Anterior cingulate cortex (tissue), 58 donors: ENCODE measurements around the gene KCTD3.

ENCODE experiments used
- DNase-seq, 58 donors: peaks; one replicate each; lab custom pipeline; 2025; lab: John Stamatoyannopoulos, UW

Gene KCTD3

DNA sequence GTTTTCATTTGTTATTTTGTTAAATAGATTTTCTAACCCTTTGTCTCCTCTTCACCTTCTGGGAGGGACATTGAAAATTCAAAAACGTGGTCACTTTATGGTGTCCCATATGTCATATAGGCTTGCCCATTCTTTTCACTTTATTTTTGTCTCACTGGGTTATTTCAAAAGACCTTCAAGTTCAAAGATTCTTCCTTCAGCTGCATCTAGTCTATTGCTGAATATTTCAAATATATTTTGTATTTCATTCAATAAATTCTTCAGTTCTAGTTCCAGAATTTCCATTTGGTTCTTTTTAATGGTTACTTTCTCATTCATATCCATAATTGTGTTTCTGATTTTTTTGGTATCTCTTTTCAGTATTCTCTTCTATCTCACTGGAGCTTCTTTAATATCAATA is 11.6 kb upstream of the KCTD3 start:
- DNase-seq, result no peak

DNA sequence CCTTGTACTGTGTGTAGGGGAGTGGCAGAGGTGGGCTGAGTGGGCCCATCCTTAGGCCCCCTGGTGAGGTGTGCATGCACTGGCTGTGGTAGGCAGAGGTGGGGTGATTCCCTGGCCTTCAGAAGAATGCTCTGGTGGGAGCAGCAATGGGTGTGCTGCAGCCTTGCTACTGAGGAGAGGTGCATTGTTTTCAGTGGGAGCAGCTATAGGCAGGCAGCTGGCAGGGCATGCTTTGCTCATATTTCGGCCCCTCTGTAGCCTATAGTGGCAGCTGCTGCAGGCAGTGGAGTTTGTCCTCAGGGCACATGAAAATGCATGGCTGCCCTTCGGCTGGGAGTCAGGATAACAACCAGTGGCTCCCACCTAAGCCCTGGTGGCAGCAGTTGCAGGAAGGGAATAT is 10.1 kb upstream of the KCTD3 start:
- DNase-seq, result no peak

DNA sequence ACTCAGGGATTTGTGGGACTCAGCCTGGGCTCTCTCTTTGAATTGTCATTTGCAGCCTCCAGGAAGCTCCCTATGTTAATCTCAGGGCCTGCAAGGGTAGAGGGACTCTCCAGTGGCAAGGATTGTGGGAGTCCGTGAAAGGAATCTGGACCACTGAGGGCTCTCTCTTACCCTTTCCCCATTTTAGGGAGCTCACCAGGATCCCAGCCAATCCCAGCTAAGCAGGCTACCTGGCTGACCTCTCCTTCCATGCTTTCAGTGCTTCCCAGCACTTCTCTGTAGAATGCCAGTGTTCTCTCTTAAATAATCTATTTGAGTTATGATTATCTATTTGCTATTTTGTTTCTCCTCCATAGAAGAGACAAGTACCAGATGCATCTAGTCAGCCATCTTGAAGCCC is 9.6 kb upstream of the KCTD3 start:
- no peak for DNase-seq

DNA sequence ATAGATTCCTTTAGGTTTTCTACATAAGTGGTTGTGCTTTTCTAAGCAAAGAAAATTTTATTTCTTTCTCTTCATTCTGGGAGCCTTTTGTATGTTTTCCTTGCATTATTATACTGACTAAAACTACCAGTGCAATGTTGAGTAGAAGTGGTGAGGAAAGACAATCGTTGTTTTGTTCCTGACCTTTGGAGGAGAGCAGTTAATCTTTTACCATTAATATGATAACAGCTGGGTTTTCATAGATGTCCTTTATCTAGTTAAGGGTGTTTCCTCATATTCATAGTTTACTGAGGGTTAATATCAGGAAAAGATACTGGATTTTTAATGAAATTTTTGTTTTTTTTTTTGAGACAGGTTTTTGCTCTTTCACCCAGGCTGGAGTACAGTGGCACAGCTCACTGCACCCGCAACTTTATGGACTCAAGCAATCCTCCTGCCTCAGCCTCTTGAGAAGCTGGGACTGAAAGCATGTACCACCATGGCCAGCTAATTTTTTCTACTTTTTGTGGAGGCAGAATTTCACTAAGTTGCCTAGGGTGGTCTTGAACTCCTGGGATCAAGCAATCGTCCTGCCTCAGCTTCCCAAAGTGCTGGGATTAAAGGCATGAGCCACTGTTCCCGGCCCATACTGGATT is 9.0 kb upstream of the KCTD3 start:
- DNase-seq, result no peak

DNA sequence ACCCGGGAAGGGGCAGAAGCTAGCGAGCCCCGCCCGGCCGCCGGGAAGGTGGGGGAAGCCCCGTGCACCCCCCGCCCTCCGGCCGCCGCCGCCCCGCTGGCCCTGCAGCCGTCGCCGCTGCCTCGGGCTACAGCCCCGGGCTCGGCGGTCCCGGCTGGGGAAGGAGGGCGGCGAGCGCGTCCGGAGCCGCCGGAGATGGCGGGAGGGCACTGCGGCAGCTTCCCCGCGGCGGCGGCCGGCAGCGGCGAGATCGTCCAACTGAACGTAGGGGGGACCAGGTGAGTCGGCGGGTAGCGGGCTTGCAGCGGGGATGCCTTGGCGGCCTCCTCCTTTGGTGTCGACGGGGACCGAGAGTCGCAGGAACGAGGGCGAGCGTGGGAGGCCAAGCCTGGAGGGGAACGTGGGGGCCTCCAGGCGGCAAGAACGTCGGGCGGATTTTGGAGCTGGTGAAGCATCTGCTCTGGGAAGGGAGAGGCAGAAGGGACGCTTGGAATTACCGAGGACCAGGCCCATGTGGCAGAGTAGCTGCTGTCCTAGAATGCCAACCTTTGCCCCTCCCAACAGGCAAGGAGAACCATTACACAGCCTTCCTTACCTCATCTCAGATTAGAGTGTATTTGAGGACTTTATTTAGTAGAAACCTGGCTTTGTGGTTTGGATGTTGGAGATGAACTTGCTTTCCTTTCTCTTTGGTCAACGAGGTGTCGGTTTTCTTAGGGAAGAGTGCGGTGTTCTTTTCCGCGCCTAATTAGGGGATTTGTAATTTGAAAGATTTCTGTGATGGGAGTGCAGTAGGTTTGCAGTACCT is 591 bp downstream of the KCTD3 start:
- peak in 54 of 58 donors; percentile 5 to 79 (median 52) for DNase-seq

DNA sequence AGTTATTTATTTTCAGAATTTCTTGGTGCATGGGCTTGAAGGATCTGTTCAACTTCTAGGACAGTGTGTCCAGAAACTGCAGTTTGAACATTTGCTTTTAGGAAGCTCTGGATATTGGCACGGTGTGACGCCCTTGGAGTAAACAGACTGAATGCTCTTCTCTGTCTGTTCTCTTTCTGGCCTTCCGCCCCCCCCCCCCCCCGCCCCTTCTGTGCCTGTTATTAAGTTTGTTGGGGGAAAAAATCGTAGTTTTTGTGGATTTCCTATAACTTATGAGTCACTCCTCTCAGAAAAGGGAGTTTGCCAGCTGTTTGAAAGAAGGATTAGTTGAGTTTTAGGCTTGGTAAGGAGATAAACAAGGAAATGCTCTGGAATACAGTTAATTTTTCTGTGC is 1.2 kb downstream of the KCTD3 start:
- DNase-seq, result peak in 35 of 58 donors; percentile 2 to 69 (median 26)

DNA sequence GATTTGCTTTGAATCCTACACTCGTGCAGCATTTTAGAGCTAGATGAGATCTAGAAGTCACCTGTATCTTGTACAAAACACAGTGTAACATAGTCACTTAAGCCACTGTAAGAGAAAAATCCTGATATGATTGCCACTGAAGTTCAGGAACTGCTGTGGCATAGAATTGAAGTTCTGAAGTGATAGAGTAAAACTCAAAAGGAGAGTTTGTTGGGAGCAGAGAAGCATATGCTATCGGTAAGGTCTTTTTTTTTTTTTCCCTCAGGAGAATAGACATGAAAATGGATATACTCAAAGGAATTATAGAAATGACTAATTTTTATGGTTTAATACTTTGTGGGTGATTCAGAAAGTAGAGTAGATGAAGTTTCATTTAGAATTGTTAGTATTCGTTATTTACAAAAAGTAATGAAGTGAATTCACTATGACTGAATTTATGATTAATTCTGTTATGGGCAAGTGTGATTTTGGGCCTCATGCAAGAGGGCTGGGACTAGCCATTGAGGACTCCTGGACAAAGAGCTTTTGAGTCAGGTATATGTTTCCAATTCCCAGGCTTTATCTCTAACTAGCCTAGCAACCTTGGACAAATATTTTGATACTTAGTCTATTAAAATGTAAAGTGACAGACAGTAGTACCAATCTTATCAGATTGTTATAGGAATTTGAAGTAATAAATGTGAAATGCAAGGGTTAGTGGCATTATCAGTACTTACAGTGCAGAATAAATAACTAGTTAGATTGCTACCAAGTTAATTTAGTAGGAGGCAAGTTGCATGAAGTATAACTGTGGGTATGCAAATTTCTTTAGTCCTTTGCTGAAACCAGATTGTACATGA is 3.1 kb downstream of the KCTD3 start:
- no peak for DNase-seq

DNA sequence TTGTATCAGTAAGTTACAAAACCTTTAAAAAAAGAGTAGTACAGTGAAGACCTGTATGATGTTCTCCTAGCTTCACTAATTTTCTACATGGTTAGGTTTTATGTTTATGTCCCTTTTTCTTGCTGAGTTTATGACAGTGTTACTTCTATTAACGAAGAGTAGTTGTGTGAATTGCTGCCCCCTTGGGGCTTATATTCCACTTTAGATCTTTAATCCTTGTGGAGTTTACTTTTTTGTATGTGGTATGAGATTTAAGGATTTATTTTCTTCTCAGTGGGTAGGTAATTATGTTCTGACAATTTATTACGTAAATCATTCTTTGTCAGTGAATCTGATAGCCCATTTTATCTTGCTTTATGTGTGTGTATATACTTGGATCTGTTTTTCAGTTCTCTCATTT is 14.8 kb downstream of the KCTD3 start:
- DNase-seq, result no peak

DNA sequence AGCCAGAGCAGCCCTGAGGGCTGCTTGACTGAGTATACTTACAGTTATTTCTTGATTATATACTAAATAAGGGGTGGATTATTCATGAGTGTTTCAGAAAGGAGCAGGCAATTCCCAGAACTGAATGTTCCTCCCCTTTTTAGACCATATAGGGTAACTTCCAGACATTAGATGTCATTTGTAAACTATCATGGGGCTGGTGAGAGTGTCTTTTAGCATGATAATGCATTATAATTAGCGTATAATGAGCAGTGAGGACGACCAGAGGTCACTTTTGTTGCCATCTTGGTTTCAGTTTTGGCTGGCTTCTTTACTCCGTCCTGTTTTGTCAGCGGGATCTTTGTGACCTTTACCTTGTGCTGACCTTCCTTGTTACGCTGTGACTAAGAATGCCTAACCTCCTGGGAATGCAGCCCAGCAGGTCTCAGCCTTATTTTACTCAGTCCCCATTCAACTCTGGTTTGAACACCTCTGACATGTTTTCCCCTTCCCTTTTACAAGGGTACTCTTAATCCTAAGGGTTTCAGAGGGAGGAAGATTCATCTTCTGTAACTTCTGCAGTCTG is 16.2 kb downstream of the KCTD3 start:
- DNase-seq, result no peak

DNA sequence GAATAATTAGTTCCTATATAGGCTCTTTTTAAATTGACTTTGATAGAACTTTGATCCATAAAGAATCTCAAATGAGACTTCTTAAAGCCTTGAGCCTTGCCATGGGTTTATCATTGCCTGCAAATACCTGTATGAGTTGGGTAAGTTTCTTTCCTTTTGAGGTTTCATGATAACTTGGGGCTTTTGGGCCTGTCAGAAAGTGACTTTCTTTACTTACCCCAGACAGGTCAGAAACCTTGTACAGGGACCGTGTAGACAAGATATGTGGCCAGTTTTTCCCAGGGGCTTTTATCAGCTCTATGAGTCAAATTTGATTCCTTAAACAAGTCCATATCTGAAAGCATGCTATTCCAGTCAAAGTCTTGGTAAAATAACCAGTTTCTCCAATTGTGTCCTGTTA is 17.3 kb downstream of the KCTD3 start:
- DNase-seq, result no peak

DNA sequence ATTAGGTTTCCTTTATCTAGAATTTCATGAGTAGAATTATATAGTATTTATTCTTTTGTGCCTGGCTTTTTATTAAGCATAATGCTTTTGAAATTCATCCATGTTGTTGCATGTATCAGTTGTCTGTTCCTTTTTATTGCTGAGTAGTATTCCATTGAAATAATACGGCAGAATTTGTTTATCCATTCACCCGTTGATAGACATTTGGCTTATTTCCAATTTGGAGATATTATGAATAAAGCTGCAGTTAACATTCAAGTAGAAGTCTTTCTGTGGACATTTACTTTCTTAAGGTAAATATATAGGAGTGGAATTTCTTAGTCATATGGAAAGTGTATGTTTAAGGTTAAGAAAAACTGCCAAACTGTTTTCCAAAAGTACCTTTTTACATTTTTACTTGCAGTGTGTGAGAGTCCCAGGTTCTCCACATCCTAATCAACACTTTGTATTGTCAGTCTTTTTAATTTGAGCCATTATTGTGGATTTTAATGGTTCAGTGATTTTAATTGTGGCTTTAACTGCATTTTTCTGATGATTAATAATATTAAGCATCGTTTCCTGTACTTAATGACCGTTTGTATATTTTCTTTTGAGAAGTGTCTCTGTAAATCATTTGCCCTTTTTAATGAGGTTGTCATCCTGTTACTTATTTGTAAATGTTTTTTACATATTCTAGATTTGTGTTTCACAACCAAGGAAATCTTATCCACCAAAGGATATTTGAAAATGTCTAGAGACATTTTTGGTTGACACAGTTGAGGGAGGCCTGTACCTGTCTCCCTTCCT is 22.7 kb downstream of the KCTD3 start:
- no peak for DNase-seq

DNA sequence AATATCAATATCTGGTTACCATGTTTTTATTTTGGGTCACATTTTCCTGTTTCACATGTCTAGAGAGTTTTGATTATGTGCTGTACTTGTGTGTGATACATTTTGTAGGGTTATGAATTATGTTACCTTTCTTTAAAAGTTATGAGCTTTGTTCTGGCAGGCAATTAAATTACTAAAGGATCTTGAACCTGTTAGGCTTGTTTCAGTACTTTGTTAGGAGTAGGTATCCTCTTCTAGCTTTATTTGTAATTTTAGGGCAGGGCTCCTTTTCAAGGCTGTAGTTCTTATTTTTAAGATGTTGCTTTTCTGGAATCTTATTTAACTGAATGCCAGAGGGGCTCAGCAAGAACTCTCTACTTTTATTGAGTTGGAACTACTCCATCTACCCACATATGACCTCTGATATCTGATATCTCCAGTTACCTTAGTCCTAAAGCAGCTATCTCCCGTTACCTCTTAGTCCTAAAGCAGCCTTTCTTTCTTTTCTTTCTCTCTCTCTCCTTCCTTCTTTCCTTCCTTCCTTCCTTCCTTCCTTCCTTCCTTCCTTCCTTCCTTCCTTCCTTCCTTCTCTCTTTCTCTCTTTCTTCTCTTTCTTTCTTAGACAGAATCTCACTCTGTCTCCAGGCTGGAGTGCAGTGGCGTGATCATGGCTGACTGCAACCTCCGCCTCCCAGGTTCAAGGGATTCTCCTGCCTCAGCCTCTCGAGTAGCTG is 23.8 kb downstream of the KCTD3 start:
- no peak for DNase-seq

DNA sequence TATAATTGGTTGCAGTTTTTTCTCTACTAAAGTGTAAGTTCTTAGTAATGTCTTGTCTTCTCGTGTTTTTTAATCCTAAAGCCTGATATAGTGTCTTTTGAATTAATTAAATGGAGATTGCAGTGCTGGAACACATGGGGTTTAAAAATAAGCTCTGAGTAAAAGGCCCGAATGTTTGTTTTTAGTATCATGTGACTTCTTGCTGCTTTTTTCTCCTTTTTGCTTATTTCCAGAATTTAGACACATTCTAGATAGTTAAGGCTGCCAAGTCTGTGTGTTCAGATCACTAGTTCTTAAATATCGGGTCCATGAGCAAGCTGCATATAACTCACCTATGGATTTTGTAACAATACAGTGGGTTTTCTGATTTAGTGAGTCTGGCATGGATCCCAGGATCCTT is 27.5 kb downstream of the KCTD3 start:
- no peak for DNase-seq

DNA sequence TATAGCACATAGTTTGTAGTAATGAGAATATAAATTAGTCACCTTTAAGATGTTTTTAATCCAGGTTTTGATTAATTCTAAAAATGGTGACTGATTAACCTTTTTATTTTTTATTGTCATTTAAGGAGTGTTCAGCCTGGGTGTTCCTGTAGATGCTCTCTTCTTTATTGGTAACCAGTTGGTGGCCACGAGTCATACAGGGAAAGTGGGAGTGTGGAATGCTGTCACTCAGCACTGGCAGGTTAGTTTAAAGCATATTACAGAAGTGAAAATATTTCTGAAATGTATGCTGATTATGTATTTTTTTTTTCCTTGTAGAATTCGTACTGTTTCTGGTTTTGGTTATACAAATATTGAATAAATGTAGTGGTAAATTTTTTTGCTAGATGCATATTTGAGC is 28.1 kb downstream of the KCTD3 start:
- DNase-seq, result no peak

DNA sequence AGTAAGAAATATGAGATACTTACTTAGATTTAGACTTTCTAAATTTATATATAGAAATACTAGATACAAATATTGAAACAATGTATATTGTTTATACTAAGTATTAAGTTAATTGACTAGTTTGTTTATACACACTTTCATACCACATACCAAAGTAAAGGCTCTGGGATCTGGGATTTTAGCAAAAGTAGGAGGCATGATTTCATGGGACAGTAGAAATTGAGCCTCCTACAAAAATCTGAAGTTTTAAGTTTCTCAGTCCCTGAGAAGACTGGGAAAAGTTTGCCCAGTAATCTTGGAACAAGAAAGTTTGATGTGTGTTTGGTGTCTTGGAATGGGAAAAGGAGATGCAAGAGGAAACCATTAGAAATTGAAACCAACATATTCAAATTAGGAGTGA is 30.9 kb downstream of the KCTD3 start:
- DNase-seq, result no peak

DNA sequence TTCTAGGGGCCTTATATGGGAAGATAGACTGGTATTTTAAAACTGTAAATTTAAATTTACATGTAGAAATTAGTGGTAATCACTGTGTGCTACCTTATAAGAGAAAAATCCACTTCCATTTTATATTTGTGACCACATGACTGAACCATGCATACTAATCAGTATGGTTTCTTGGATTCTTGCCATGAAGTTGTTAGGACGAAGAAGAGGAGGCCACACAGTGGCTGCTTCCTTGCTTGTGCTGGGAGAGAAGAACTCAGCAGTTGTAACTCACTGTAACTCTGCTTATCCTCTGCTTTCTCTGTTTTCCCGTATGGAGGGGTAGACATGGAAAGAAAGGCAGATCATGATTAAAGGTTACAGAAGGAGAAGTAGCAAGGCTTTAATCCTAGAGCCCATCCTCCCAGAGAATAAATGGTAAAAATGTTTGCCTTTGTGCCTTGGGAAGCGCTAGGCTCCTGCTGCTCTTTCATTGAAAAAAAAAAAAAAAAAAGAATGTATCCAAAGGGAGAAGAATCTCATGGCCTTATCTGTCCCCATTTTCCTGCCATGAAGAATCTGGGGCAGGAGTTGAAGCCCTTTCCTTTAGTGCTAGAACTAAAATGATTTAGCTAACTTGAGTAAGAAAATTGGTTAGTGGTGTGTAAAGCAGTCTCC is 32.4 kb downstream of the KCTD3 start:
- peak in 1 of 58 donors; percentile 1 for DNase-seq

DNA sequence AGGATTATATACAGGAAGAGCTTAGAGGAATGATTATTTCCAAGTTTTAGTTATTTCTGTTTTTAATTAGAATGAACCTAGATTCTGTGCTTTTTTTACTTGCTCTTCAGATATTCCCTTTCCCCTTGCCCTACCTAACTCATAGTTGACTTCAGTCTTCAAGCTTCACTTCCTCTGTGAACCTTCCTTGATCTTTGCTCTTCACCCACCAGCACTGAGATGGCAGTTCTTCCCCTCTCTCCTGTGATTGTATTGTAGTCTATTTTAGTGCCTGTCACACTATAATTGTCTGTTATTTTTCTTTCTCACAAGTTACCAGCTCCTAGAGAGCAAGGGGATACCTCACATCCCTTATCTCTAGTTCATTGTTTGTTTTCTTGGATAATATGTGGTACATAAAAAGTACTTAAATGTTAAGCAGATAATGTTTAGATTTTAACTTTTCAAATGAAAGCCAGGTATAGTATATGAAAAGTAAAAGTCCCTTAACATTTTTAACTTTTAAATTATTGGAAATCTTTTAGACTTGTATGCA is 33.2 kb downstream of the KCTD3 start:
- no peak for DNase-seq

DNA sequence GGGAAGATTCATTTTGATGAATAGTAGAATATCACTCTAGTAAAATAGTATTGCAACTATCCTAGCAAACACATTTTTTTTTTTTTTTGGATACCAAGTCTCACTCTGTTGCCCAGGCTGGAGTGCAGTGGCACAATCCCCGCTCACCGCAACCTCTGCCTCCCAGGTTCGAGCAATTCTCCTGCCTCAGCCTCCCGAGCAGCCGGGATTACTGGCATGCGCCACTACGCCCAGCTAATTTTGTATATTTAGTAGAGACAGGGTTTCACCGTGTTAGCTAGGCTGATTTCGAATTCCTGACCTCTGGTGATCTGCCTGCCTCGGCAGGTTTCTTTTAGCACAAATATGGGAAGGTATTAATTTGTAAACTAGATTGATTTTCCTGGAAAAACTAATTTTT is 33.8 kb downstream of the KCTD3 start:
- DNase-seq, result no peak

DNA sequence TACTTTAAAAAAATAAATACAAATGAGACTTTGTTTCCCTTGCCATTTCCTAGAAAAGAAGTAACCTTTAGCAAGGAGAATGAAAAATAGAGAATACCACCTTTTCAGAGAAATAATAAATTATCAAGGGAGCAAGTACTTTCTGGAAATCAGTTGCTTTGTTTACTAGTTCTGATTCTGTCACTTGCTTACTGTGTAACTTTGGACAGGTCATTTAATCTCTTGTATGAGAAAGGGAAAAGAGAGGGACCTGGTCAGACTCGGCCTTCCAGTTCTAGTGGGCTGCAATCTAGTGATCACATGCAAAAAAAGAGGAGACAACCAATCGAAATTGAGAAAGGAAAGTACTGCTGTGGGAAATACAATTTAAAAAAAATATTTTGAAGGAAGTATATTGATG is 34.2 kb downstream of the KCTD3 start:
- DNase-seq, result no peak
